HL-60 (cell line): Measurements from ENCODE around the gene USF2.

ENCODE experiments used
- DNase-seq, 2 experiments: peaks; one replicate each; pipeline ENCODE4 v3.0.0-alpha.2; 2010 to 2020; ENCODE audit warnings: low read depth in 1 of 2, low spot score in 1 of 2
- H3K27ac ChIP-seq: fragments of 250-450 bp; sonication (Bioruptor Pico); replicated peaks from 2 replicates; pipeline ENCODE4 v1.5.1; 2020; ENCODE audit warnings: mild to moderate bottlenecking, moderate library complexity
- H3K27me3 ChIP-seq: fragments of 250-450 bp; sonication (Bioruptor Pico); 2 replicates; pipeline ENCODE4 v1.5.1; 2021; ENCODE audit warnings: mild to moderate bottlenecking, moderate library complexity; ENCODE audit not compliant: insufficient read depth, poor library complexity, severe bottlenecking
- H3K4me3 ChIP-seq: replicated peaks from 2 replicates; pipeline ENCODE4 v1.5.1; 2011; ENCODE audit warnings: mild to moderate bottlenecking, control low read depth, low read length; ENCODE audit not compliant: insufficient read depth
- CTCF ChIP-seq: IDR thresholded peaks from one replicate; pipeline ENCODE4 v1.5.1; 2011; ENCODE audit warnings: low read length, control low read depth, inconsistent platforms; ENCODE audit not compliant: insufficient read depth
- GABPA ChIP-seq: IDR thresholded peaks from 2 replicates; pipeline ENCODE4 v1.6.1; 2012; ENCODE audit warnings: low read depth
- POLR2AphosphoS5 ChIP-seq: IDR thresholded peaks from 2 replicates; pipeline ENCODE4 v1.6.1; 2012; ENCODE audit warnings: low read depth
- REST ChIP-seq: IDR thresholded peaks from 2 replicates; pipeline ENCODE4 v1.6.1; 2012; ENCODE audit warnings: low read depth; ENCODE audit not compliant: insufficient replicate concordance
- SPI1 ChIP-seq: IDR thresholded peaks from 2 replicates; pipeline ENCODE4 v1.6.1; 2012; ENCODE audit warnings: low read depth, mild to moderate bottlenecking, borderline replicate concordance

USF2 gene

GRCh38 chr19:35299523-35300338 is 31.0 kb downstream of the USF2 start:
- TF ChIP-seq SPI1 (no peak), POLR2AphosphoS5 (no peak), GABPA (no peak), REST (no peak), CTCF (no peak)
- DNase-seq, result no peak
- H3K27me3 ChIP-seq, result no peaks in the 10 kb centered on the region
- no peak overlapping the region for H3K27ac ChIP-seq
- H3K4me3 ChIP-seq, result no peak overlapping the region

- H3K27me3 ChIP-seq, result no peaks in the 10 kb centered on the region
- no peak overlapping the region for H3K27ac ChIP-seq
- no peak overlapping the region for H3K4me3 ChIP-seq
- TF ChIP-seq SPI1, result no peak
- no peak for TF ChIP-seq REST
- TF ChIP-seq POLR2AphosphoS5, result no peak
- no peak for TF ChIP-seq CTCF
- TF ChIP-seq GABPA, result no peak
- no peak for DNase-seq
Measured at GRCh38 chr19:35300339-35300649, 31.5 kb downstream of the USF2 start.

- H3K4me3 ChIP-seq, result no peak overlapping the region
- H3K27ac ChIP-seq, result no peak overlapping the region
- no peaks in the 10 kb centered on the region for H3K27me3 ChIP-seq
- DNase-seq, result no peak
- TF ChIP-seq CTCF (no peak), POLR2AphosphoS5 (no peak), GABPA (no peak)
Measured at GRCh38 chr19:35301961-35302360, 33.2 kb downstream of the USF2 start.

- Histone ChIP-seq H3K27ac (no peak overlapping the region), H3K4me3 (no peak overlapping the region), H3K27me3 (no peaks in the 10 kb centered on the region)
- no peak for DNase-seq
- TF ChIP-seq POLR2AphosphoS5 (no peak), GABPA (no peak), CTCF (no peak), REST (no peak), SPI1 (no peak)
Measured at GRCh38 chr19:35302446-35302845, 33.7 kb downstream of the USF2 start.
